Thyroid gland (tissue), 4 donors: ENCODE measurements around the gene CBR1.

Experiments
- POLR2A ChIP-seq, 2 donors: fragments of 450-650 bp; IDR thresholded peaks; one replicate each; pipeline ENCODE4 v1.6.1; 2017; ENCODE audit warnings: antibody characterized with exemption in 2 of 2, mild to moderate bottlenecking in 2 of 2, moderate library complexity in 1 of 2
- TF ChIP-seq, protein P1 (sequence below), 6 experiments: fragments of 200-600 bp in 3 of 6; fragments of 450-650 bp in 3 of 6; sonication (generic) in 3 of 6; IDR thresholded peaks; one replicate each; pipeline ENCODE4 v1.5.1; 2016 to 2019; ENCODE audit warnings: antibody characterized with exemption in 6 of 6, mild to moderate bottlenecking in 2 of 6, inconsistent platforms in 1 of 6, moderate library complexity in 1 of 6

DNA sequence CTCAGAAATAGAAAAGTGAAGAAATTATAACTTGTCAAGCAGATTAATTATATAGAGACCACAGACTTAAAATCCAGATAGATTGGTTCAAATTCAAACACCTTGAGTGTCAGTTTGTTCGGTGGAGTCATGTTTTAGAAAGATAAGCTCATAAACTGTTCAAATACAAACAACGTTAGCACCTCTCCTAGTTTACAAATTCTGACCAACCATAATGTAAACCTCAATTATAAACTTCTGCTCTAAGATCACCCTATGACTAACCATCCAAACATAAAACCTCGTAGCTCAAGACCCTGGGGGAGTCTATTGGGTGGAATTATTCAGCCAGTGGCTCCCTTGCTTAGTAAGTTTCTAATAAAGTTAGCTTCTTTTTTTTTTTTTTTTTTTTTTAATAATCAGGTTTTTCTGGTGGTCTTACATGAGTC is 12.4 kb downstream of the CBR1 start:
- TF ChIP-seq, protein P1, sequence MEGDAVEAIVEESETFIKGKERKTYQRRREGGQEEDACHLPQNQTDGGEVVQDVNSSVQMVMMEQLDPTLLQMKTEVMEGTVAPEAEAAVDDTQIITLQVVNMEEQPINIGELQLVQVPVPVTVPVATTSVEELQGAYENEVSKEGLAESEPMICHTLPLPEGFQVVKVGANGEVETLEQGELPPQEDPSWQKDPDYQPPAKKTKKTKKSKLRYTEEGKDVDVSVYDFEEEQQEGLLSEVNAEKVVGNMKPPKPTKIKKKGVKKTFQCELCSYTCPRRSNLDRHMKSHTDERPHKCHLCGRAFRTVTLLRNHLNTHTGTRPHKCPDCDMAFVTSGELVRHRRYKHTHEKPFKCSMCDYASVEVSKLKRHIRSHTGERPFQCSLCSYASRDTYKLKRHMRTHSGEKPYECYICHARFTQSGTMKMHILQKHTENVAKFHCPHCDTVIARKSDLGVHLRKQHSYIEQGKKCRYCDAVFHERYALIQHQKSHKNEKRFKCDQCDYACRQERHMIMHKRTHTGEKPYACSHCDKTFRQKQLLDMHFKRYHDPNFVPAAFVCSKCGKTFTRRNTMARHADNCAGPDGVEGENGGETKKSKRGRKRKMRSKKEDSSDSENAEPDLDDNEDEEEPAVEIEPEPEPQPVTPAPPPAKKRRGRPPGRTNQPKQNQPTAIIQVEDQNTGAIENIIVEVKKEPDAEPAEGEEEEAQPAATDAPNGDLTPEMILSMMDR (IDR thresholded peaks at IDR 0.05): no peak
- no peak for TF ChIP-seq POLR2A (IDR thresholded peaks at IDR 0.05)
